ENCODE data around the gene CACNA2D4. TPM values are rescaled to one million over a fixed set of nuclear protein-coding genes. Genes with fewer than 3 reads are reported as not detected.

The CACNA2D4 gene
- total RNA-seq, 1 donor from 2014 or later = 3.4 TPM

GRCh38 chr12:1778911-1779310 is 139.5 kb downstream of the CACNA2D4 start:
- DNase-seq (ENCODE audit: low spot score) = no peak

- DNase-seq (ENCODE audit: low spot score) = no peak
Measured at GRCh38 chr12:1777798-1778197, 140.7 kb downstream of the CACNA2D4 start.

- no peak for DNase-seq (ENCODE audit: low spot score)
Measured at GRCh38 chr12:1776170-1776921, 142.1 kb downstream of the CACNA2D4 start.

GRCh38 chr12:1773937-1774655 is 144.4 kb downstream of the CACNA2D4 start:
- no peak for DNase-seq (ENCODE audit: low spot score)

- DNase-seq (ENCODE audit: low spot score) = no peak
Measured at GRCh38 chr12:1769809-1770494, 148.5 kb downstream of the CACNA2D4 start.

- no peak for DNase-seq (ENCODE audit: low spot score)
Measured at GRCh38 chr12:1768615-1769014, 149.8 kb downstream of the CACNA2D4 start.

GRCh38 chr12:1767407-1768090 is 150.9 kb downstream of the CACNA2D4 start:
- DNase-seq (ENCODE audit: low spot score) = no peak

- no peak for DNase-seq (ENCODE audit: low spot score)
Measured at GRCh38 chr12:1766110-1766509, 152.3 kb downstream of the CACNA2D4 start.

GRCh38 chr12:1763153-1763552 is 155.3 kb downstream of the CACNA2D4 start:
- no peak for DNase-seq (ENCODE audit: low spot score)

- DNase-seq (ENCODE audit: low spot score) = no peak
Measured at GRCh38 chr12:1761857-1762256, 156.6 kb downstream of the CACNA2D4 start.

GRCh38 chr12:1760566-1761382 is 157.7 kb downstream of the CACNA2D4 start:
- DNase-seq (ENCODE audit: low spot score) = no peak

GRCh38 chr12:1758887-1759286 is 159.6 kb downstream of the CACNA2D4 start:
- no peak for DNase-seq (ENCODE audit: low spot score)

- no peak for DNase-seq (ENCODE audit: low spot score)
Measured at GRCh38 chr12:1758376-1758775, 160.1 kb downstream of the CACNA2D4 start.

- no peak for DNase-seq (ENCODE audit: low spot score)
Measured at GRCh38 chr12:1750300-1750699, 168.2 kb downstream of the CACNA2D4 start.

- DNase-seq (ENCODE audit: low spot score) = no peak
Measured at GRCh38 chr12:1749019-1749418, 169.4 kb downstream of the CACNA2D4 start.

GRCh38 chr12:1747609-1748008 is 170.8 kb downstream of the CACNA2D4 start:
- DNase-seq (ENCODE audit: low spot score) = no peak

GRCh38 chr12:1744932-1745331 is 173.5 kb downstream of the CACNA2D4 start:
- DNase-seq (ENCODE audit: low spot score) = no peak
